Vagina (tissue), 2 donors: Measurements from ENCODE around the gene SLC13A5.

Source experiments
- CTCF ChIP-seq, 3 experiments: fragments of 450-650 bp in 2 of 3; fragments of 200-600 bp in 1 of 3; sonication (generic) in 1 of 3; IDR thresholded peaks; one replicate each; pipeline ENCODE4 v1.5.1; 2017 to 2019; ENCODE audit warnings: antibody characterized with exemption in 3 of 3, mild to moderate bottlenecking in 2 of 3, moderate library complexity in 2 of 3
- POLR2A ChIP-seq, 2 donors: fragments of 450-650 bp; IDR thresholded peaks; one replicate each; pipeline ENCODE4 v1.6.1; 2017; ENCODE audit warnings: antibody characterized with exemption in 2 of 2, mild to moderate bottlenecking in 2 of 2, moderate library complexity in 2 of 2
- POLR2AphosphoS5 ChIP-seq, 2 donors: sonication (generic); formaldehyde crosslinking; IDR thresholded peaks; one replicate each; pipeline ENCODE4 v1.9.0; 2017; ENCODE audit warnings: antibody characterized with exemption in 2 of 2, mild to moderate bottlenecking in 2 of 2, low read depth in 1 of 2; ENCODE audit not compliant: insufficient read depth in 1 of 2

GRCh38 chr17:6753006-6753445 is 39.9 kb upstream of the SLC13A5 start:
- TF ChIP-seq CTCF (IDR thresholded peaks at IDR 0.05) (no peak), POLR2AphosphoS5 (IDR thresholded peaks at IDR 0.05; ENCODE audit: insufficient read depth in 1 of 2, low read depth in 1 of 2) (peak in 1 of 2 donors; percentile 56), POLR2A (IDR thresholded peaks at IDR 0.05) (no peak)
